GM12875 (cell line): ENCODE results near the gene B9D1.

Source experiments
- H3K4me3 ChIP-seq: one replicate; pipeline ENCODE4 v1.5.1; 2011; ENCODE audit warnings: low read depth, low read length, control low read depth
- TF ChIP-seq, protein P1 (sequence below): IDR thresholded peaks from 2 replicates; pipeline ENCODE4 v1.5.1; 2011; ENCODE audit warnings: low read depth, mild to moderate bottlenecking, control low read depth, inconsistent platforms, low read length, moderate library complexity, borderline replicate concordance; ENCODE audit not compliant: insufficient read depth

The B9D1 gene

DNA sequence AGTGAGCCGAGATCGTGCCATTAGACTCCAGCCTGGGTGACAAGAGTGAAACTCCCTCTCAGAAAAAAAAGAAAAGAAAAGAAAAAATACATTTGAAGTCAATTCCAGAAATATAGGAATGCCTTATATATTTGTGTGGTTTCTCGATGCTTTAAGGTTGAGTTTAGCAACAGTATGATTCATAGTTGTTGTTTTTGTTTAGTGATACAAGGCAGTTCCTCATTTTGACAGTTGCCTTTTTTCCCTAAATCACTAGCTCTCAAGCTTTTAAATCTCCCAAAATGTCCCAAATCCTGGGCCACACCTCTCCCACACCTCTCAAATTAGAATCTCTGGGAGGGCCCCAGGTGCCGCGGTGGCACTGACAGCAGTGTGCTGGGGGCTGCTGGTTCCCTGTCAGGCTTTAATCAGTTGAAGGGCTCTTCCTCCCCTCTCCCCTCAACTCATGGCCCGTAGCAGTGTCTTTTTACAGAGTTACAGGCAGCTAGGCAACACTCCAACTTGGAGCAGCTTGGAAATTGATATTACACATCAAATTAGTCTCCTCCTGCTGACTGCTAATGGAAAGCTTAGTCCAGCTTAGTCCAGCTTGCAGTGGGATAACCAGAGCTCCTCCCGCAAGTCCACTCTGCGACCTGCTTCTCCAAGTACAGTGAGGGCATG, 66.9 kb downstream of the B9D1 start:
- TF ChIP-seq, protein P1, sequence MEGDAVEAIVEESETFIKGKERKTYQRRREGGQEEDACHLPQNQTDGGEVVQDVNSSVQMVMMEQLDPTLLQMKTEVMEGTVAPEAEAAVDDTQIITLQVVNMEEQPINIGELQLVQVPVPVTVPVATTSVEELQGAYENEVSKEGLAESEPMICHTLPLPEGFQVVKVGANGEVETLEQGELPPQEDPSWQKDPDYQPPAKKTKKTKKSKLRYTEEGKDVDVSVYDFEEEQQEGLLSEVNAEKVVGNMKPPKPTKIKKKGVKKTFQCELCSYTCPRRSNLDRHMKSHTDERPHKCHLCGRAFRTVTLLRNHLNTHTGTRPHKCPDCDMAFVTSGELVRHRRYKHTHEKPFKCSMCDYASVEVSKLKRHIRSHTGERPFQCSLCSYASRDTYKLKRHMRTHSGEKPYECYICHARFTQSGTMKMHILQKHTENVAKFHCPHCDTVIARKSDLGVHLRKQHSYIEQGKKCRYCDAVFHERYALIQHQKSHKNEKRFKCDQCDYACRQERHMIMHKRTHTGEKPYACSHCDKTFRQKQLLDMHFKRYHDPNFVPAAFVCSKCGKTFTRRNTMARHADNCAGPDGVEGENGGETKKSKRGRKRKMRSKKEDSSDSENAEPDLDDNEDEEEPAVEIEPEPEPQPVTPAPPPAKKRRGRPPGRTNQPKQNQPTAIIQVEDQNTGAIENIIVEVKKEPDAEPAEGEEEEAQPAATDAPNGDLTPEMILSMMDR = no peak
- no peak overlapping the region for H3K4me3 ChIP-seq

DNA sequence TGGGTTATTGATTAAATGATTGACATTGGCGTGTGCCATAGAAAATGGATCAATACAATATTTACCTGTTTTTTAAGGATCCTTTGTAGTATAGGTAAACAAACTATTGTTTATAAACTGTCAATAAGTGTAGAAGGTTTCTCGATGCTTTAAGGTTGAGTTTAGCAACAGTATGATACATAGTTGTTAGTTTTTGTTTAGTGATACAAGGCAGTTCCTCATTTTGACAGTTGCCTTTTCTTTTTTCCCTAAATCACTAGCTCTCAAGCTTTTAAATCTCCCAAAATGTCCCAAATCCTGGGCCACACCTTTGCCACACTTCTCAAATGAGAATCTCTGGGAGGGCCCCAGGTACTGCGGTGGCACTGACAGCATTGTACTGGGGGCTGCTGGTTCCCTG, 68.1 kb downstream of the B9D1 start:
- H3K4me3 ChIP-seq = no peak overlapping the region
- TF ChIP-seq, protein P1 = no peak
